ENCODE data around the gene PPP3R1. TPM values are rescaled to one million over a fixed set of nuclear protein-coding genes. Genes with fewer than 3 reads are reported as not detected.

The PPP3R1 gene
- total and polyA plus RNA-seq, 2 of the 8 experiments (the other 6 are each of a cell fraction or from before 2014, with no cell fraction given), result 9.3 to 85.1 TPM

DNA sequence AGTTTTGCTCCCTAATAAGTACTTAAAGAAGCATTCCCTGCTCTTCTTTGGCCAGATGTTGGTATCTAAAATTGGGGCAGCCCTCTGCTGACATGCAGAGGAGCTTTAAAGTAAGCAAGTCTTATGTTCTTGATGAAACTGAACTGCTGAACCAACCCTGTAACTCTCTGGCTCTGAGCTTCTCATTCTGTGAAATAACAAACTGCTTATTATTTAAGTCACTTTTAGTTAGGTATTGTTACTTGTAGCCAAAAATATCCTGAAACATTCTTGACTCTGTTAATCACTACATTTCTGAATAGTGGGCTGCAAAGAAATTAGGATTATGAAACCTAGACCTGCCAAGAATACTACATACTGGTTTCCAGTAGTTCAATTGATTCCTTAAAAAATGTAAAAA is 15.5 kb downstream of the PPP3R1 start:
- FAIRE-seq, result no peak
- ChIA-PET POLR2A (ENCODE audit: partially characterized antibody) (interaction anchor here (0.6 kb wide), 2 partner anchors 12 to 36 kb away, joined by 3 read pairs; no protein-coding TSS in a partner anchor), CTCF (ENCODE audit: partially characterized antibody) (interaction anchor here (0.8 to 1.5 kb wide), 6 partner anchors 8 to 56 kb away, joined by 3 to 6 read pairs (median 3); no protein-coding TSS in a partner anchor)
- Histone ChIP-seq H3K9me3 (ENCODE audit: insufficient read depth in 2 of 2, low read depth in 1 of 2, low read length in 1 of 2) (no peaks in the 10 kb centered on the region), H4K8ac (ENCODE audit: extremely low read depth, insufficient read depth, low read length) (no peak overlapping the region), H3K79me1 (ENCODE audit: low read depth, low read length) (no peaks in the 10 kb centered on the region), H3K23ac (ENCODE audit: insufficient read length) (no peak overlapping the region), H2AFZ (ENCODE audit: low read length) (no peak overlapping the region), H3K18ac (ENCODE audit: extremely low read depth, low read length) (no peak overlapping the region), H2AK5ac (ENCODE audit: low read depth, low read length) (no peak overlapping the region), H4K91ac (replicated peaks; ENCODE audit: insufficient read length, low read length) (no peak overlapping the region), H2BK15ac (ENCODE audit: low read length) (no peak overlapping the region), H3K9ac (replicated peaks in 1 of 4; ENCODE audit: extremely low read depth in 1 of 4, low read depth in 3 of 4, low read length in 3 of 4) (no peak overlapping the region), H2BK120ac (replicated peaks; ENCODE audit: low read depth, low read length) (no peak overlapping the region), H3K36me3 (ENCODE audit: control insufficient read depth in 2 of 4, insufficient read depth in 4 of 4, low read length in 3 of 4) (no peaks in the 10 kb centered on the region; a peak in 1 of 8 replicates), H3K56ac (replicated peaks; ENCODE audit: insufficient read length, low read depth, low read length) (no peak overlapping the region), H3K27ac (ENCODE audit: low read depth, low read length) (no peak overlapping the region), H3K4me2 (ENCODE audit: insufficient read depth in 1 of 2, low read depth in 2 of 2, low read length in 2 of 2) (no peak overlapping the region), H3K4me3 (ENCODE audit: extremely low read depth in 1 of 4, insufficient read depth in 2 of 4, low read depth in 3 of 4, low read length in 4 of 4) (no peak overlapping the region), H4K20me1 (replicated peaks in 1 of 2; ENCODE audit: control insufficient read depth in 1 of 2, insufficient read depth in 2 of 2, low read length in 2 of 2) (peaks cover 20 to 33% of the 10 kb centered on the region in 2 experiments), H2BK12ac (ENCODE audit: low read depth, low read length) (no peak overlapping the region), H2BK20ac (ENCODE audit: low read length) (no peak overlapping the region), H4K5ac (ENCODE audit: insufficient read length, low read depth, low read length) (no peak overlapping the region), H3K14ac (ENCODE audit: insufficient read length) (no peak overlapping the region), H2BK5ac (ENCODE audit: low read depth, low read length) (no peak overlapping the region), H3K4me1 (replicated peaks in 1 of 4; ENCODE audit: control insufficient read depth in 3 of 4, insufficient read depth in 4 of 4, low read length in 3 of 4) (peaks cover 0 to 17% (median 8%) of the 10 kb centered on the region in 4 experiments; a peak in 5 of 7 replicates), H3K79me2 (ENCODE audit: control insufficient read depth in 1 of 2, insufficient read depth in 2 of 2, low read length in 2 of 2) (peaks cover 44 to 98% of the 10 kb centered on the region in 2 experiments), H3K23me2 (ENCODE audit: low read depth, low read length) (no peaks in the 10 kb centered on the region; the same call in 1 of the 2 replicates), H3K4ac (replicated peaks; ENCODE audit: insufficient read length, low read depth, low read length) (no peak overlapping the region), H3K27me3 (replicated peaks in 1 of 4; ENCODE audit: control insufficient read depth in 3 of 4, extremely low read depth in 1 of 4, insufficient read depth in 3 of 4, low read length in 3 of 4) (no peaks in the 10 kb centered on the region)
- TF ChIP-seq E2F6 (IDR thresholded peaks at IDR 0.05), result no peak
- no peak for TF ChIP-seq NRF1 (IDR thresholded peaks at IDR 0.05; ENCODE audit: low read depth, low read length)
- no peak for TF ChIP-seq KDM1A (IDR thresholded peaks at IDR 0.05; ENCODE audit: borderline replicate concordance, low read length)
- no peak for TF ChIP-seq YY1 (IDR thresholded peaks at IDR 0.05; ENCODE audit: low read depth, low read length)
- no peak for TF ChIP-seq RBBP5 (IDR thresholded peaks at IDR 0.05; ENCODE audit: borderline replicate concordance, low read depth, low read length)
- TF ChIP-seq CHD2 (IDR thresholded peaks at IDR 0.05; ENCODE audit: low read length), result no peak
- TF ChIP-seq CBX5 (IDR thresholded peaks at IDR 0.05; ENCODE audit: low read depth, low read length), result no peak
- no peak for TF ChIP-seq CREB1 (IDR thresholded peaks at IDR 0.05)
- no peak for TF ChIP-seq KDM4A (IDR thresholded peaks at IDR 0.05; ENCODE audit: low read depth, low read length, severe bottlenecking)
- TF ChIP-seq EGR1 (IDR thresholded peaks at IDR 0.05; ENCODE audit: borderline replicate concordance, low read depth, low read length), result no peak
- TF ChIP-seq PHF8 (conservative IDR thresholded peaks at IDR 0.05; ENCODE audit: low read depth, low read length), result no peak
- TF ChIP-seq GABPA (IDR thresholded peaks at IDR 0.05; ENCODE audit: borderline replicate concordance, insufficient read depth, low read length), result no peak
- no peak for DNase-seq (ENCODE audit: low read depth in 1 of 2, low spot score in 2 of 2)

Measured in H1 (cell line).